ENCODE data around the gene SERPINB3. TPM values are rescaled to one million over a fixed set of nuclear protein-coding genes. Genes with fewer than 3 reads are reported as not detected.
A peak's percentile ranks its signal among the peaks of the same experiment; 100 is the strongest.

The SERPINB3 gene
- polyA plus RNA-seq, 1 donor (not counting 4 experiments of a cell fraction or from before 2014, with no cell fraction given), result 12.7 TPM

DNA sequence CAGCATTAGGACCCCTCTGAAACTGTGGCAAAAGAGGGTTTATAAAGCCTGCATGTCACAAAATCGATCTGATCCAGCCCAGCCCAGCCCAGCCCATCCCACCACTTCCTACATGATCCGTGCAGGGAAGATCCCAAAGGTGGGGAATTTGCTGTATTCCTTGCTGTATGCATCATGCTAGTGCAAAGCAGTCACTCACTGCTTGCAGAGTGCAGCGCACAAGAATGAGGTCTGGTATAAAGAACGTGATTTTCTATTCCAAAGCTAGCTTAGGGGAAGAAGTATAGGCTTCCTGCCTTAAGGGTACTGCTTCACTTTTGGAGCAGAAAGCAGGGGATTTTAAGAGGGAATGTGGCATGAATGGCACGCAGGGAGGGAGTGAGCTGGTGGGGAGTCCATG, 22.2 kb upstream of the SERPINB3 start:
- DNase-seq (ENCODE audit: low read depth, low spot score) (no peak), FAIRE-seq (peak; percentile 56)
- dilution Hi-C loops (cut with MboI; ENCODE audit: extremely low pct_ligation_motif_present, low sequenced_read_pairs), result no loop called here
- Histone ChIP-seq H3K36me3 (ENCODE audit: control insufficient read depth in 2 of 2, extremely low read depth in 1 of 2, insufficient read depth in 2 of 2, low read length in 2 of 2) (no peaks in the 10 kb centered on the region), H2AFZ (ENCODE audit: control insufficient read depth, low read length) (no peak overlapping the region), H3K27me3 (ENCODE audit: control insufficient read depth, extremely low read depth, insufficient read depth, low read length) (no peaks in the 10 kb centered on the region), H3K79me2 (ENCODE audit: control insufficient read depth, insufficient read depth, low read length) (no peaks in the 10 kb centered on the region), H3K9me3 (ENCODE audit: control insufficient read depth, low read depth, low read length) (no peaks in the 10 kb centered on the region), H3K27ac (ENCODE audit: control insufficient read depth, insufficient read depth, low read length) (peak overlapping the region; percentile 81), H4K20me1 (ENCODE audit: control insufficient read depth, extremely low read depth, insufficient read depth, low read length) (no peaks in the 10 kb centered on the region), H3K4me3 (ENCODE audit: control insufficient read depth in 2 of 3, extremely low read depth in 1 of 3, insufficient read depth in 2 of 3, low read depth in 1 of 3, low read length in 3 of 3) (no peak overlapping the region), H3K9me1 (ENCODE audit: control insufficient read depth, extremely low read depth, insufficient read depth, low read length) (no peaks in the 10 kb centered on the region), H3K4me1 (ENCODE audit: control insufficient read depth, extremely low read depth, insufficient read depth, low read length) (peaks cover 21% of the 10 kb centered on the region), H3K9ac (ENCODE audit: control insufficient read depth, extremely low read depth, insufficient read depth, low read length) (no peak overlapping the region), H3K4me2 (ENCODE audit: control insufficient read depth, extremely low read depth, insufficient read depth, low read depth, low read length) (peak overlapping the region; percentile 68)
- TF ChIP-seq CTCF (optimal IDR thresholded peaks at IDR 0.05 in 1 of 3, IDR thresholded peaks at IDR 0.05 in 1 of 3, conservative IDR thresholded peaks at IDR 0.05 in 1 of 3; ENCODE audit: extremely low read depth in 1 of 3, insufficient read depth in 2 of 3, low read length in 3 of 3), result no peak
- TF ChIP-seq EZH2 (IDR thresholded peaks at IDR 0.05; ENCODE audit: low read length), result no peak

DNA sequence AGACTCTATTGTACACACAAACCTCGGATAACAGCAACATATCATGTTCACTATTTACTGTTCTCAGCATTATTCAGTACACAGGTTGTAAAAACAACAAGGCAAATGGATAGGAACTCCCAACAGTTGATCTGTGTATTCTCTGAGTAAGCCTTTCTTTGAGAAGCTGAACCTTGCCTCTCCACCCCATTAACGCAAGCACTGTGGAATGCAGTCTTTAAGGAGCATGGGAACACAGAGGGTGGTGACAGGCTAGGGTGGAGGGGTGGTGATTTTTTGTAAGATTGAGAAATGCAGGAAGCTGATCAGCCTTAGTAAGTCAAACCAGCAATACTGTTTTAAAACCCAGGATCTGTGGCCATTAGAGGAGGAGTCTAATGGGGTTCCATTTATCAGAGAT, 21.5 kb upstream of the SERPINB3 start:
- FAIRE-seq, result peak; percentile 95
- no peak overlapping the region for H3K4me3 ChIP-seq (ENCODE audit: control insufficient read depth in 2 of 3, extremely low read depth in 1 of 3, insufficient read depth in 2 of 3, low read depth in 1 of 3, low read length in 3 of 3)

More for the DNA sequence above, 21.5 kb upstream of the SERPINB3 start:
- peak; percentile 75 for DNase-seq (ENCODE audit: low read depth, low spot score)
- H2AFZ ChIP-seq (ENCODE audit: control insufficient read depth, low read length), result peak overlapping the region; percentile 85
- dilution Hi-C loops (cut with MboI; ENCODE audit: extremely low pct_ligation_motif_present, low sequenced_read_pairs), result no loop called here
- H3K4me2 ChIP-seq (ENCODE audit: control insufficient read depth, extremely low read depth, insufficient read depth, low read depth, low read length), result peak overlapping the region; percentile 68
- no peaks in the 10 kb centered on the region for H3K27me3 ChIP-seq (ENCODE audit: control insufficient read depth, extremely low read depth, insufficient read depth, low read length)
- no peaks in the 10 kb centered on the region for H3K79me2 ChIP-seq (ENCODE audit: control insufficient read depth, insufficient read depth, low read length)
- H3K4me1 ChIP-seq (ENCODE audit: control insufficient read depth, extremely low read depth, insufficient read depth, low read length), result peaks cover 21% of the 10 kb centered on the region
- H3K36me3 ChIP-seq (ENCODE audit: control insufficient read depth in 2 of 2, extremely low read depth in 1 of 2, insufficient read depth in 2 of 2, low read length in 2 of 2), result no peaks in the 10 kb centered on the region
- no peaks in the 10 kb centered on the region for H3K9me3 ChIP-seq (ENCODE audit: control insufficient read depth, low read depth, low read length)
- peak overlapping the region; percentile 53 for H3K9ac ChIP-seq (ENCODE audit: control insufficient read depth, extremely low read depth, insufficient read depth, low read length)
- H3K9me1 ChIP-seq (ENCODE audit: control insufficient read depth, extremely low read depth, insufficient read depth, low read length), result no peaks in the 10 kb centered on the region
- no peaks in the 10 kb centered on the region for H4K20me1 ChIP-seq (ENCODE audit: control insufficient read depth, extremely low read depth, insufficient read depth, low read length)
- no peak for TF ChIP-seq EZH2 (IDR thresholded peaks at IDR 0.05; ENCODE audit: low read length)
- no peak for TF ChIP-seq CTCF (optimal IDR thresholded peaks at IDR 0.05 in 1 of 3, IDR thresholded peaks at IDR 0.05 in 1 of 3, conservative IDR thresholded peaks at IDR 0.05 in 1 of 3; ENCODE audit: extremely low read depth in 1 of 3, insufficient read depth in 2 of 3, low read length in 3 of 3)
- peak overlapping the region; percentile 81 for H3K27ac ChIP-seq (ENCODE audit: control insufficient read depth, insufficient read depth, low read length)

All from keratinocyte (primary cell).